ENCODE data around the gene CAMK2N1. TPM values are rescaled to one million over a fixed set of nuclear protein-coding genes. Genes with fewer than 3 reads are reported as not detected.

CAMK2N1 gene
- total and polyA plus RNA-seq, 4 experiments from 2014 or later = 0.32 to 6.5 (median 3.2) TPM

DNA sequence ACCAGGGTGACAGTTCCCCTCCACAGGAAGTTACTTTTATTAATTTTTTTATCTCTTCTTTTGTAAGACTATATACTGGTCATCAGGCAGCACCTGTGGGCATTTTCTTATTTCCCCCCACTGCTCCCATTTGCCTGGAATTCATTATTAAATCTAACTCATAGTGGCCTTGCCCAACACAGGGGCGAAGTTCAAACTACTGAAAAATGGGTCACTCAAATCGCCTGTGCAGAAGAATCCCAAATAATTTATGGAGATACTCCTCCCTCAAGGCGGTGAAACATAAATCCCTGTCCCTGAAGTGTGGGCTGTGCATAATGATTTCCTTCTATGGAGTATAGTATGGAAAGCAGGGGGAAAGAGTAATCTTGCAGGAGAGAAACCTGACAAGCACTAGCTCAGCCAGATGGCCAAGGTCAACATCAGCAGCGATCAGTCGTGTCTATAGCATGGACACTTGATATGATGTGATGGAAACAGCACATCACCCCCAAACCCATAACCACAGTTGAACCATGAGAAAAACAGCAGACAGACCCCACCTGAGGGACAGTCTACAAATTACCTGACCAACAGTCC is 7.9 kb downstream of the CAMK2N1 start:
- ChIA-PET POLR2A (ENCODE audit: partially characterized antibody) (no interaction called here), CTCF (ENCODE audit: partially characterized antibody) (no interaction called here)
- intact Hi-C loops (cut with micrococcal nuclease) = no loop called here
- Histone ChIP-seq H3K4me3 (ENCODE audit: low read length in 2 of 2) (no peak overlapping the region), H3K36me3 (ENCODE audit: insufficient read depth, low read length) (no peaks in the 10 kb centered on the region), H3K9me3 (ENCODE audit: control insufficient read depth in 1 of 2, low read length in 2 of 2) (no peaks in the 10 kb centered on the region), H3K27me3 (ENCODE audit: insufficient read depth, low read length) (peaks cover 9% of the 10 kb centered on the region), H3K4me1 (ENCODE audit: insufficient read depth, low read length) (no peaks in the 10 kb centered on the region), H3K27ac (ENCODE audit: low read depth, low read length) (no peak overlapping the region)
- Mint-ChIP-seq H3K9me3 (no peaks in the 10 kb centered on the region), H3K4me1 (no peaks in the 10 kb centered on the region), H3K27me3 (peaks cover 45 to 63% of the 10 kb centered on the region in 2 donors), H3K36me3 (no peaks in the 10 kb centered on the region), H3K4me3 (no peak overlapping the region), H3K27ac (no peak overlapping the region)
- no peak for DNase-seq

DNA sequence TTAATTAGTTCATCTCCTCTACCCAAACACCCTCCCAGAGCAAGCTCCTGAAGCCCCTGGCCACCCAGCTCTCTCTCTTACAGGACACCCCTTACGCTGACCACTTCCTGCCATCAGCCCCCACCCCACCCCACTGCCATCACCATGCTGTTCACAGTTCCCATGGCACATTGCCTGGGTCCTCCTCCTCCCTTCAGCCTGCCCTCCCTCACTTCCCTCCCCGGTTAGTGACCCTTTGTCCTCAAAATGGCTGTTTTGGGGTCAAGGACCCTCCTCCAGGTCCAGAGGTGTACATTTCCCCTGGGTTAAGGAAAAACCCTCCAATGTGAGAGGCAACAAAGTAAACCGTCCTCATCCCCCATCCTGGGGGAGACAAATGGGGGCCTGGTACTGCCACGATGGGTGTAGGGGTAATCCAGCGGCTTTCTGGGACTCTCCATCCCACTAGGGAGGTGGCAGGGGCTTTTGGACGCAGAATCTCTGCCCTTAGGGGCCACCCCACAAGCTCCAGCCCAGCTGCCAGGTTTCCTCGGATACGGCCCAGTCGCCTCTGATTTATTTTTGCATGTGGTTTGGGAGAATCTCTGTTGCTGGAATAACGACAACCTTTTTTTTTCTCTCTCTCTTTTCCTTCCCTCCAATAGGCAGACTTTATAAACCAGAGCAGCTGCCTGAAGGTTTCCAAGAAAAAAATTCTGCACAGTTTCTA is 8.5 kb downstream of the CAMK2N1 start:
- no peak overlapping the region for H3K4me3 Mint-ChIP-seq
- peaks cover 9% of the 10 kb centered on the region for H3K27me3 ChIP-seq (ENCODE audit: insufficient read depth, low read length)
- H3K4me3 ChIP-seq (ENCODE audit: low read length in 2 of 2) = no peak overlapping the region
- no peaks in the 10 kb centered on the region for H3K4me1 Mint-ChIP-seq
- H3K36me3 Mint-ChIP-seq = no peaks in the 10 kb centered on the region
- no peaks in the 10 kb centered on the region for H3K36me3 ChIP-seq (ENCODE audit: insufficient read depth, low read length)
- no peaks in the 10 kb centered on the region for H3K9me3 Mint-ChIP-seq
- intact Hi-C loops (cut with micrococcal nuclease) = no loop called here
- POLR2A ChIA-PET (ENCODE audit: partially characterized antibody) = no interaction called here
- CTCF ChIA-PET (ENCODE audit: partially characterized antibody) = no interaction called here
- H3K27me3 Mint-ChIP-seq = peaks cover 44 to 63% of the 10 kb centered on the region in 2 donors
- DNase-seq = no peak
- H3K9me3 ChIP-seq (ENCODE audit: control insufficient read depth in 1 of 2, low read length in 2 of 2) = no peaks in the 10 kb centered on the region
- no peak overlapping the region for H3K27ac ChIP-seq (ENCODE audit: low read depth, low read length)
- H3K27ac Mint-ChIP-seq = no peak overlapping the region
- no peaks in the 10 kb centered on the region for H3K4me1 ChIP-seq (ENCODE audit: insufficient read depth, low read length)

DNA sequence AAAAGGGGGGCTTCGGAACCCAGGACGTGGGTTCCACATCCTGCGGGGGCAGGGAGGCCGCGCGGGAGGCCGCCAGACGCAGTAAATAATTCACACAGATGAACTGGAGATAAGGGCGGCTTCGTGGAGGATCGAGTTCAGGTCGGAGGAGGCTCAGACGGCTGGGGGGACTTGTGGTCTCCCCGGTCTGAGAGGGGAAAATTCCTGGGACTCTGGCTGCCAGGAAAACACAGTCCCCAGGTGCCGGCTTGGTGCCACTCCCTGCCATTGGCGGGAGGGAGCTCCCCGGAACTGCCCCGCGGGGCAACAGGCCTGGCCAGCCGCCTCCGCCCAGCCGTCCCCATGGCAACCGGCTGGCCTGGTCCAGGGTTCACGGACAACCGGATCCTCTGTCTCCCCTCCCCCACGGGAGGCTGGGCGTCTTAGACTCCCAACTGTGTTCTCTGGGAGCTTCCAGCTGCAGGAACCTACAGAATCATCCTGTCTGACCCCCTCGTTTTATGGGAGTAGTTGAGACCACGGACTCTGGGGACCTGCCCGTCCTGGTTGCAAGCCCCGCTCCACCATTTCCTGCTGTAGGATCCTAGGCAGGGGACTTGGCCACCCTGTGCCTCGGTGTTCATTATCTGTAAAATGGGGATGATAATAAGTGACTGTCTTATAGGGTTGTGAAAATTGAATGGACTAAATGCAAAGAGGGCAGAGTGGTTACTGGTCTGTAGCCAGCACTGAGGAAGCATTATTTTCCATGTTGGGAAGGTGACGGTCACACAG is 9.6 kb downstream of the CAMK2N1 start:
- H3K27me3 ChIP-seq (ENCODE audit: insufficient read depth, low read length) = peaks cover 9% of the 10 kb centered on the region
- Mint-ChIP-seq H3K36me3 (no peaks in the 10 kb centered on the region), H3K4me3 (peak overlapping the region in 1 of 8 donors; percentile 50), H3K27ac (no peak overlapping the region), H3K27me3 (peaks cover 45 to 66% of the 10 kb centered on the region in 2 donors), H3K4me1 (no peaks in the 10 kb centered on the region), H3K9me3 (no peaks in the 10 kb centered on the region)
- no peaks in the 10 kb centered on the region for H3K9me3 ChIP-seq (ENCODE audit: control insufficient read depth in 1 of 2, low read length in 2 of 2)
- POLR2A ChIA-PET (ENCODE audit: partially characterized antibody) = no interaction called here
- no peak overlapping the region for H3K4me3 ChIP-seq (ENCODE audit: low read length in 2 of 2)
- no peaks in the 10 kb centered on the region for H3K36me3 ChIP-seq (ENCODE audit: insufficient read depth, low read length)
- no peaks in the 10 kb centered on the region for H3K4me1 ChIP-seq (ENCODE audit: insufficient read depth, low read length)
- H3K27ac ChIP-seq (ENCODE audit: low read depth, low read length) = no peak overlapping the region
- CTCF ChIA-PET (ENCODE audit: partially characterized antibody) = no interaction called here
- intact Hi-C loops (cut with micrococcal nuclease) = no loop called here
- no peak for DNase-seq

DNA sequence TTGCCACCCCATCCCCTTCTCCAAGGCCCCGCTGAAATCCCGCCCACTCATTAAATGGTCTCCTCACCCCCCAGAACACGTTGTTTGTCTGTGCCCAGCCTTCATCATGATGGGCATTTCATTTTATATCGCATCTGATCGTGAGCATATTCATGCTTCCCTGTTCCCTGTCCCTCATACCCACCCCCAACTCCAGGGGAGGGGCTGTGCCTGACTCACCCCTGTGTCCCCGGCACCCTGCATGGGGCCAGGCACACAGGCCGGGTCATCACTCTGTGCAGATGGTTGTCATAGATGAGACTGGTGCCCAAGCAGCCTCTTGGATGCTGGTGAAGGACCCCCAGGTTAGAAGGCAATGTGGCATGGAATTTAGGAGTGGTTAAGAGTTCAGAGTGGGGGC is 11.0 kb downstream of the CAMK2N1 start:
- POLR2A ChIA-PET (ENCODE audit: partially characterized antibody) = no interaction called here
- no peak for DNase-seq
- Histone ChIP-seq H3K4me1 (ENCODE audit: insufficient read depth, low read length) (no peaks in the 10 kb centered on the region), H3K36me3 (ENCODE audit: insufficient read depth, low read length) (no peaks in the 10 kb centered on the region), H3K27ac (ENCODE audit: low read depth, low read length) (no peak overlapping the region), H3K4me3 (ENCODE audit: low read length in 2 of 2) (no peak overlapping the region), H3K27me3 (ENCODE audit: insufficient read depth, low read length) (peaks cover 6% of the 10 kb centered on the region), H3K9me3 (ENCODE audit: control insufficient read depth in 1 of 2, low read length in 2 of 2) (no peaks in the 10 kb centered on the region)
- no peaks in the 10 kb centered on the region for H3K36me3 Mint-ChIP-seq
- H3K27me3 Mint-ChIP-seq = peaks cover 44 to 65% of the 10 kb centered on the region in 2 donors
- no peak overlapping the region for H3K4me3 Mint-ChIP-seq
- H3K27ac Mint-ChIP-seq = no peak overlapping the region
- CTCF ChIA-PET (ENCODE audit: partially characterized antibody) = interaction anchor here (0.7 kb wide), 1 partner anchor 258 kb away, joined by 3 read pairs; no protein-coding TSS in a partner anchor
- H3K4me1 Mint-ChIP-seq = no peaks in the 10 kb centered on the region
- intact Hi-C loops (cut with micrococcal nuclease) = no loop called here
- no peaks in the 10 kb centered on the region for H3K9me3 Mint-ChIP-seq

GRCh38 chr1:20474333-20474975 is 11.6 kb downstream of the CAMK2N1 start:
- no peak for DNase-seq
- Histone ChIP-seq H3K9me3 (ENCODE audit: control insufficient read depth in 1 of 2, low read length in 2 of 2) (no peaks in the 10 kb centered on the region), H3K36me3 (ENCODE audit: insufficient read depth, low read length) (no peaks in the 10 kb centered on the region), H3K4me1 (ENCODE audit: insufficient read depth, low read length) (no peaks in the 10 kb centered on the region), H3K27me3 (ENCODE audit: insufficient read depth, low read length) (peaks cover 6% of the 10 kb centered on the region), H3K4me3 (ENCODE audit: low read length in 2 of 2) (no peak overlapping the region), H3K27ac (ENCODE audit: low read depth, low read length) (no peak overlapping the region)
- ChIA-PET CTCF (ENCODE audit: partially characterized antibody) (interaction anchor here (0.7 kb wide), 1 partner anchor 257 kb away, joined by 3 read pairs; no protein-coding TSS in a partner anchor), POLR2A (ENCODE audit: partially characterized antibody) (no interaction called here)
- Mint-ChIP-seq H3K27me3 (peaks cover 42 to 64% of the 10 kb centered on the region in 2 donors), H3K9me3 (no peaks in the 10 kb centered on the region), H3K27ac (no peak overlapping the region), H3K4me3 (no peak overlapping the region), H3K4me1 (no peaks in the 10 kb centered on the region), H3K36me3 (no peaks in the 10 kb centered on the region)
- intact Hi-C loops (cut with micrococcal nuclease) = no loop called here

DNA sequence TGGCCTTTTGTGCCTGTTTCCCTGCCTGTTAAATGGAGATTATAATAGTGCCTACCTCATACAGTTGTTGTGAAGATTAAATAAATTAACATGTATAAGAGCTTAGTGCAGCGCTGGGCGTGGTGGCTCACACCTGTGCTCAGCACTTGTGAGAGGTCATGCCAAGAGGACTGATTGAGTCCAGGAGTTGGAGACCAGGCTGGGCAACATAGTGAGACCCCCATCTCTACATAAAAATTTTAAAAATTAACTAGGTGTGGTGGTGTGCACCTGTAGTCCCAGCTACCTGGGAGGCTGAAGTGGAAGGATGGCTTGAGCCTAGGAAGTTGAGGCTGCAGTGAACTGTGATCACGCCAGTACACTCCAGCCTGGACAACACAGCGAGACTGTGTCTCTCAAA is 12.1 kb downstream of the CAMK2N1 start:
- no peak for DNase-seq
- H3K9me3 Mint-ChIP-seq = no peaks in the 10 kb centered on the region
- intact Hi-C loops (cut with micrococcal nuclease) = no loop called here
- CTCF ChIA-PET (ENCODE audit: partially characterized antibody) = no interaction called here
- H3K4me1 Mint-ChIP-seq = no peaks in the 10 kb centered on the region
- Histone ChIP-seq H3K4me1 (ENCODE audit: insufficient read depth, low read length) (no peaks in the 10 kb centered on the region), H3K4me3 (ENCODE audit: low read length in 2 of 2) (no peak overlapping the region), H3K27me3 (ENCODE audit: insufficient read depth, low read length) (peaks cover 6% of the 10 kb centered on the region), H3K9me3 (ENCODE audit: control insufficient read depth in 1 of 2, low read length in 2 of 2) (no peaks in the 10 kb centered on the region), H3K36me3 (ENCODE audit: insufficient read depth, low read length) (no peaks in the 10 kb centered on the region), H3K27ac (ENCODE audit: low read depth, low read length) (no peak overlapping the region)
- no peaks in the 10 kb centered on the region for H3K36me3 Mint-ChIP-seq
- H3K27ac Mint-ChIP-seq = no peak overlapping the region
- H3K27me3 Mint-ChIP-seq = peaks cover 42 to 62% of the 10 kb centered on the region in 2 donors
- H3K4me3 Mint-ChIP-seq = no peak overlapping the region
- POLR2A ChIA-PET (ENCODE audit: partially characterized antibody) = no interaction called here
